Stimulated activated CD4-positive, alpha-beta T cell treated with anti-CD3 and anti-CD28 coated beads, Interleukin-15, amount 100 ng/mL, for 1 hour (primary cell): ENCODE results near the gene DHDH.
"Not testable (repeated sequence)": the region's sequence is repeated elsewhere in the genome, so short reads cannot be mapped to it uniquely, and the experiment has no call there.

Experiments
- DNase-seq, 2 donors: peaks; one replicate each; pipeline ENCODE4 v3.0.0-alpha.2; 2020; ENCODE audit warnings: low read depth in 1 of 2, low spot score in 1 of 2

DHDH gene

DNA sequence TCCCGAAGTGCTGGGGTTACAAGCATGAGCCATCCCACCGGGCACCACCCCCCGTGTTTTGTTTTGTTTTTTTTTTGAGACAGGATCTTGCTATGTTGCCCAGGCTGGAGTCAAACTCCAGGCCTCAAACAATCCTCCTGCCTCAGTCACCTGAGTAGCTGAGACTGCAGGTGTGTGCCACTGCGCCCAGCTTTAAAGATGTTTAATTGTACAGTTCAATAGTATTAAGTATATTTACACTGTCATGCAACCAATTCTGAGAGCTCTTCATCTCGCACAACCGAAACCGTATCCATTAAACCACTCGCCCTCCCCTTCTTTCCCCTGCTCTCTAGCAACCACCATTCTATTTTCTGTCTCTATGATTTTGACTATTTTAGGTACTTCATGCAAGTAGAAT is 17.7 kb upstream of the DHDH start:
- no peak for DNase-seq

DNA sequence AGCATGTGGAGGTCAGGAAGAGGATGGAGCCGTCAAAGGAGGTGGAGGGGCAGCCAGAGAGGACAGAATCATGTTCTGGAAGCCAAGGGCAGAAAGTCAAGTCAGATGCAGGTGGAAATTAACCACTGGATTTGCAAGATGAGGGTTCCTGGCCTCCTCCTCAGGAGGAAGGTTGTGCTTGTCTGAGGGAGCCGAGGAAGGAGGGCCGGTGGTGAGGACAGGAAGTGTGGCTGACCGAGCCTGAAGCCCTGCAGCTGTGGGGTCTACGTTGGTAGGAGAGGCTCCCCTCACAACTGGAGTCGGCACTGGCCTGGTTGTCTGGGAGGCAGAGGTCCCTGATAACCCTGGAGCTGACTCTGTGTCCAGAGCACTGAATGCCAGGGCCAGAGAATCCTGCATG is 15.4 kb upstream of the DHDH start:
- no peak for DNase-seq

DNA sequence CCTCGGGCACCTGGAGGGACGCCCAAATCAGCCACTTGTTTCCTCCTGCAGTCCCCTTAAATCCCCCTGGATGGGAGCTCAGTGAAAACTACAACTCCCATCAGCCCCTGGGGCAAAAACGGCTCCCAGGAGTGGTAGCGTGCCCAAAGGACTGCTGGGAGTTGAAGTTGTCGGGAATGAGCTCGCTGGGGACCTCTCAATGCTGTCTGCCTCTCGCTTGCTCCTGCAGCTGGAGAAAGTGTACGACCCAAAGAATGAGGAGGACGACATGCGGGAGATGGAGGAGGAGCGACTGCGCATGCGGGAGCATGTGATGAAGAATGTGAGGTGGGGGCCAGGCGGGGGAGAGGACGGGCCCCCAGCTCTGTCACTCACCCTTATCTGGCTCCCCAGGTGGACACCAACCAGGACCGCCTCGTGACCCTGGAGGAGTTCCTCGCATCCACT is 14.7 kb upstream of the DHDH start:
- no peak for DNase-seq

DNA sequence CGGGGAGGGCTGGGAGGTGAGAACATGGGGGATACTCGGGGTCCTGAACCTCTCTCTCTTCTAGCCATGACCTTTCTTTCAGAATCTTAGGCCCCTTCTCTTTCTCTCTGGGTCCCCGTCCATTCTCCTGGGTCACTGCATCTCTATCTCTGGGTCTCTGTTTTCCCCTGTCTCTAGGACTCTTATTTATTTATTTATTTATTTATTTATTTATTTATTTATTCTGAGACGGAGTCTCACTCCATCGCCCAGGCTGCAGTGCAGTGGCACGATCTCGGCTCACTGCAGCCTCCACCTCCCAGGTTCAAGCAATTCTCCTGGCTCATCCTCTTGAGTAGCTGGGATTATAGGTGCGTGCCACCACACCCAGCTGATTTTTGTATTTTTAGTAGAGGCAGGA is 14.2 kb upstream of the DHDH start:
- not testable (repeated sequence) for DNase-seq

DNA sequence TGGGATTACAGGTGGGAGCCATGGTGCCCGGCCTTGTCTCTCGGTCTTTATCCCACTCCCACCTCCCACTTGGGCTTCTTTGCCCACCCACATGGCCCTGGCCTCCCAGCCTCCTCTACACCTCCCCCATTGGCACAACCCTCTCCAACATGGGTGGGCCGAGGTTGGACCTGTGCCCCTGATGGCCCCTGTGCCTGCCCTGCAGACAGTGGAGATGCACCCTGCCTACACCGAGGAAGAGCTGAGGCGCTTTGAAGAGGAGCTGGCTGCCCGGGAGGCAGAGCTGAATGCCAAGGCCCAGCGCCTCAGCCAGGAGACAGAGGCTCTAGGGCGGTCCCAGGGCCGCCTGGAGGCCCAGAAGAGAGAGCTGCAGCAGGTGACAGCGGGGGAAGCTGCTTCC is 12.6 kb upstream of the DHDH start:
- no peak for DNase-seq

DNA sequence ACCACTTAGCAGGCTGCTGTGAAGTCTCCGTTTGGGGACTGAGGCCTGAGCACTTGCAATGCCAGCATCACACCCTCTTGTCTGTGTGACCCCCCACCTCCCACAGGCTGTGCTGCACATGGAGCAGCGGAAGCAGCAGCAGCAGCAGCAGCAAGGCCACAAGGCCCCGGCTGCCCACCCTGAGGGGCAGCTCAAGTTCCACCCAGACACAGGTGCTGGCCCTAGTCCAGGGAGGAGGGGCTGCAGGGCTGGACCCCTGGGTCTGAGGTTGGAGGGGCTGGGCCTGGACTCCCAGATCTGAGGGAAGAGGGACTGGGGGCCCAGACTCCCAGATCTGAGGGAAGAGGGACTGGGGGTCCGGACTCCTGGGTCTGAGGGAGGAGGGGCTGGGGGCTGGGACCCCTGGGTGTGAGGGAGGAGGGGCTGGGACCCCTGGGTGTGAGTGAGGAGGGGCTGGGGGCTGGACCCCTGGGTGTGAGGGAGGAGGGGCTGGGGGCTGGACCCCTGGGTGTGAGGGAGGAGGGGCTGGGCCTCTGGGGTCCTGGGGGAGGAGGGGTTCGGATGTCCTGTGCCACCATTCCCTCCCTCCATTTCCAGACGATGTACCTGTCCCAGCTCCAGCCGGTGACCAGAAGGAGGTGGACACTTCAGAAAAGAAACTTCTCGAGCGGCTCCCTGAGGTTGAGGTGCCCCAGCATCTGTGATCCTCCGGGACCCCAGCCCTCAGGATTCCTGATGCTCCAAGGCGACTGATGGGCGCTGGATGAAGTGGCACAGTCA is 11.6 kb upstream of the DHDH start:
- DNase-seq, result no peak

DNA sequence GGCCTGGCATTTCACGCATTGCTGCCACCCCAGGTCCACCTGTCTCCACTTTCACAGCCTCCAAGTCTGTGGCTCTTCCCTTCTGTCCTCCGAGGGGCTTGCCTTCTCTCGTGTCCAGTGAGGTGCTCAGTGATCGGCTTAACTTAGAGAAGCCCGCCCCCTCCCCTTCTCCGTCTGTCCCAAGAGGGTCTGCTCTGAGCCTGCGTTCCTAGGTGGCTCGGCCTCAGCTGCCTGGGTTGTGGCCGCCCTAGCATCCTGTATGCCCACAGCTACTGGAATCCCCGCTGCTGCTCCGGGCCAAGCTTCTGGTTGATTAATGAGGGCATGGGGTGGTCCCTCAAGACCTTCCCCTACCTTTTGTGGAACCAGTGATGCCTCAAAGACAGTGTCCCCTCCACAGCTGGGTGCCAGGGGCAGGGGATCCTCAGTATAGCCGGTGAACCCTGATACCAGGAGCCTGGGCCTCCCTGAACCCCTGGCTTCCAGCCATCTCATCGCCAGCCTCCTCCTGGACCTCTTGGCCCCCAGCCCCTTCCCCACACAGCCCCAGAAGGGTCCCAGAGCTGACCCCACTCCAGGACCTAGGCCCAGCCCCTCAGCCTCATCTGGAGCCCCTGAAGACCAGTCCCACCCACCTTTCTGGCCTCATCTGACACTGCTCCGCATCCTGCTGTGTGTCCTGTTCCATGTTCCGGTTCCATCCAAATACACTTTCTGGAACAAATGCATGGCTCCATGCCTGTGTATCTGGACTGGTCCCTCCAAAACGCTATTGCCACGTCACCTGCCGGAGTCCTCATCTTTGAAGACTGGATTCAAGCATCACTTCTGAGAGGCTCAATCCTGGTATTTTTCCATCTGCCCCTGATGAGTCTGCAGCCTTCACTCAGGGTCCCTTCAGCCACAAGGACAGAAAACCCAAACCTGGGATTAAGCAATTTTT is 10.7 kb upstream of the DHDH start:
- DNase-seq, result no peak

DNA sequence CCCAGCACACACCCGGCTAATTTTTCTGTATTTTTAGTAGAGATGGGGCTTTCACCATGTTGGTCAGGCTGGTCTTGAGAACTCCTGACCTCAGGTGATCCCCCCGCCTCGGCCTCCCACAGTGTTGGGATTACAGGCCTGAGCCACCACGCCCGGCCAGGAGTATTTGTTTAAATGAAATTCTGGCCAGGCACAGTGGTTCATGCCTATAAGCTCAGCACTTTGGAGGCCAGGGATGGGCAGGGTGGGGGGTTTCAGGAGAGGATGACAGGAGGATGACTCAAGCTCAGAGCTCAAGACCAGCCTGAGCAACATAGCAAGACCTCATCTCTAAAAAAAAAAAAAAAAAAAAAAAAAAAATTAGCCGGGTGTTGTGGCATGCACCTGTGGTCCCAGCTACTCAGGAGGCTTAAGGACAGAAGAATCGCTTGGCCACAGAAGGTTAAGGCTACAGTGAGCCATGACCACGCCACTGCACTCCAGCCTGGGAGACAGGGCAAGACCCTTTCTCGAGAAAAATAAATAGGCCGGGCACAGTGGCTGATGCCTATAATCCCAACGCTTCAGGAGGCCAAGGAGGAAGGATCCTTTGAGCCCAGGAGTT is 8.2 kb upstream of the DHDH start:
- no peak for DNase-seq

DNA sequence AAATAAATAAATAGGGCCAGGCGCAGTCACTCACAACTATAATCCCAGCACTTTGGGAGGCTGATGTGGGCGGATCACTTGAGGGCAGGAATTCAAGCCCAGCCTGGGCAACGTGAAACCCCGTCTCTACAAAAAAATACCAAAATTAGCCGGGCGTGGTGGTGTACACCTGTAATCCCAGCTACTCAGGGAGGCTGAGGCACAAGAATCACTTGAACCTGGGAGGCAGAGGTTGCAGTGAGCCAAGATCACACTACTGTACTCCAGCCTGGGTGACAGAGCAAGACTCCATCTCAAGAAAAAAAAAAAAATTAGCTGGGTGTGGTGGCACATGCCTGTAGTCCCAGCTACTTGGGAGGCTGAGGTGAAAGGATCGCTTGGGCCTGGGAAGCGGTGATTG is 7.6 kb upstream of the DHDH start:
- not testable (repeated sequence) for DNase-seq

DNA sequence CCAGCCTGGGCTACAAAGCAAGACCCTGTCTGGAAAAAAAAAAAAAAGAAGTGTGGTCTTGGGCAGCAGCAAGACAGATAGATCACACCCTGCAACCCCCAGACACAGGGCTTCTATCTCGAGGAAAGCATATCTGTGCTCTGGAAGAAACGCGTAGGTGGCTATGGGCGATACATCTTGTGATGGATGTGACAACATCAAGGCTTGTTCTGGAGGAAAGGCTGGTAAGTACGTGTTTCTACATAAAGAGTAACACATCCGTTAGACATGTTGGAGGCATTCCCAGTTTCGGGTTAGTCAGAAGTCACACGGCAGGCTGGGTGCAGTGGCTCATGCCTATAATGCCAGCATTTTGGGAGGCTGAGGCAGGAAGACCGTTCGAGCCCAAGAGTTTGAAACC is 6.6 kb upstream of the DHDH start:
- DNase-seq, result no peak

DNA sequence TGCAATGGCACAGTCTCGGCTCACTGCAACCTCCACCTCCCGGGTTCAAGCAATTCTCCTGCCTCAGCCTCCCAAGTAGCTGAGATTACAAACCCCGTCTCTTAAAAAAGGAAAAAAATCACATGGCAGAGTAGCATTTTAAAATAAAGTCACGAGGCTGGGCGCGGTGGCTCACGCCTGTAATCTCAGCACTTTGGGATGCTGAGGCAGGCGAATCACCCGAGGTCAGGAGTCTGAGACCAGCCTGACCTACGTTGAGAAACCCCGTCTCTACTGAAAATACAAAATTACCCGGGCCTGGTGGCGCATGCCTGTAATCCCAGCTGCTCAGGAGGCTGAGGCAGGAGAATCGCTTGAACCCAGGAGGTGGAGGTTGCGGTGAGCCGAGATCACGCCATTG is 5.8 kb upstream of the DHDH start:
- DNase-seq, result not testable (repeated sequence)

DNA sequence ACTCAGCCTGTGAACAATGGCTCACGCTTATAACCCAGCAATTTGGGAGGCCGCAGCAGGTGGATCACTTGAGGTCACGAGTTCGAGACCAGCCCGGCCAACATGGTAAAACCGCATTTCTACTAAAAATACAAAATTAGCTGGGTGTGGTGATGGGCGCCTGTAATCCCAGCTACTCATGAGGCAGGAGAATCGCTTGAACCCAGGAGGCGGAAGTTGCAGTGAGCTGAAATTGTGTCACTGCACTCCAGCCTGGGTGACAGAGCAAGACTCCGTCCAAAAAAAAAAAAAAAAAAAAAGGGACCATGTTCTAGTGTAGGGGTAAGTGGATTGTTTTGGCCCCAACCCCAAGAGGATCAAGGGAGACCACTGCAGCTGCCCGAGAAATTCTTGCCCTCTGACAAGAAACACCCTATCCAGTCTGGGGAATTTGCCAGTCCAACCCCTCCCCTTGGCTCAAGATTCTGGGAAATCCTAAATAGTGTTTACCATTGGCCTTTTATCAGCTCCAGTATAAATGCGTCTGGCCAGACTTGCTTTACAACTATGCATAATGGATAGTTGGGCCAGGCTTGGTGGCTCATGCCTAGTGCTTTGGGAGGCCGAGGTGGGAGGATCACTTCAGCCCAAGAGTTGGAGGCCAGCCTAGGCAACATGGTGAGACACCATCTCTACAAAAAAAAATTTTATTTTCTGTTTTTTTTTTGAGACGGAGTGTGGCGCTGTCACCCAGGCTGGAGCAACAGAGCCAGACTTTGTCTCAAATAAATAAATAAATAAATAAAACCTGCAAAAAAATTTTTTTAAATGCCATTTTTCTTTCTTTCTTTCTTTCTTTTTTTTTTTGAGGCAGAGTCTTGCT is 5.1 kb upstream of the DHDH start:
- no peak for DNase-seq

DNA sequence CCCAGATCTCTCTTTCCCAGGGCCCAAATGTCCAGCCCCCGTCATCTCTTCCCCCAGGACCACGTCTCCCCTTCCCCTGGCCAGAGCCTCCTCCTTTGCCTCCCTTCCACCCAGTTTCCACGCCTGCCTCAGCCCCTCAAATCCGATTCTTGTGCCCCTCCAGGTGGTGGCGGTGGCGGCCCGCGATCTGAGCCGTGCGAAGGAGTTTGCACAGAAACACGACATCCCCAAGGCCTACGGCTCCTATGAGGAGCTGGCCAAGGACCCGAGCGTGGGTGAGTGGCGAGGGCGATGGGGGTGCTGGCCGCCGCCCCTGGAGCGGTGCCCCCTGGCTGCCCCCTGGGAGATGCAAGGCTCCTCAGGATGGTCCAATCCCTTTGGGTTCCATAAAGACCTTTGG is 1.3 kb downstream of the DHDH start:
- DNase-seq, result no peak

DNA sequence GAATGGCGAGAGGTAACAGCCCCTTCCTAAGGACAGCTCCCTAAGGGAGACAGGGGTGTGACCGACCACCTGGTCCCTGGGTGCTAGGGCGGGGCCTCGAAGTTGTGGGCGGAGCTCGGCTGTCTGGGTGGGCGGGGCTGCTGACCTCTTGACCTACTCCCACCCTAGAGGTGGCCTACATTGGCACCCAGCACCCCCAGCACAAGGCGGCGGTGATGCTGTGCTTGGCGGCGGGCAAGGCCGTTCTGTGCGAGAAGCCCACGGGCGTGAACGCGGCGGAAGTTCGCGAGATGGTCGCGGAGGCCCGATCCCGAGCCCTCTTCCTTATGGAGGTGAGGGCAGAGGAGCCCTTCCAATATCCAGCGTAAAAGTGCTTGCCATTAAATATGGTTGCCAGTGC is 2.4 kb downstream of the DHDH start:
- no peak for DNase-seq

DNA sequence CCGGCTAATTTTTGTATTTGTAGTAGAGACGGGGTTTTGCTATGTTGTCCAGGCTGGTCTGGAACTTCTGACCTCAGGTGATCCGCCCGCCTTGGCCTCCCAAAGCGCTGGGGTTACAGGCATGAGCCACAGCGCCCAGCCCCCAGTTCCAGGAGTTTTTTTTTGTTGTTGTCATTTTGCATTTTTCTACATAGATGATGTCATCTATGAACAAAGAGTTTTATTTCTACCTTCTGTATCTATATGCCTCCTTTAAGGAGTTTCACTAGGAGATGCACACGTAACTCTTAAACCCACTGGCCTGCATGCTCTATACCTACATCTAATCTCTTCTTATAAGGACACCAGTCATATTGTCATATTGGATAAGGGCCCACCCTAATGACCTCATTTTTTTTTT is 4.8 kb downstream of the DHDH start:
- DNase-seq, result no peak

DNA sequence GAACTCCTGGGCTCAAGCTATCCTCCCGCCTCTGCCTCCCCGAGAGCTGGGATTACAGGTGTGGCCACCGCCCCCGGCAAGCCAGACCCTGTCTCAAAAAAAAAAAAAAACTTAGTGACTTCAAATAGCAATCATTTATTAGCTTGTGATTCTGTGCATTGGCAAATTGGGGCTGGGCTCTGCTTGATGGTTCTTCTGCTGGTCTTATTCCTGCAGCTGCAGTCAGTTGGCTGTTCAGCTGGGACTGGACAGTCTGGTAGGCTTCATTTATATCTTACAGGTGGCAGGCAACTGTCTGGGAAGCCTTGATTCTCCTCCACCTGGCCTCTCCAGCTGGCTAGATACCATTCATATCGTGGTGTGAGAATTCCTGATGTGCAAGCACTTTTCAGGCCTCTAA is 7.4 kb downstream of the DHDH start:
- DNase-seq, result no peak

DNA sequence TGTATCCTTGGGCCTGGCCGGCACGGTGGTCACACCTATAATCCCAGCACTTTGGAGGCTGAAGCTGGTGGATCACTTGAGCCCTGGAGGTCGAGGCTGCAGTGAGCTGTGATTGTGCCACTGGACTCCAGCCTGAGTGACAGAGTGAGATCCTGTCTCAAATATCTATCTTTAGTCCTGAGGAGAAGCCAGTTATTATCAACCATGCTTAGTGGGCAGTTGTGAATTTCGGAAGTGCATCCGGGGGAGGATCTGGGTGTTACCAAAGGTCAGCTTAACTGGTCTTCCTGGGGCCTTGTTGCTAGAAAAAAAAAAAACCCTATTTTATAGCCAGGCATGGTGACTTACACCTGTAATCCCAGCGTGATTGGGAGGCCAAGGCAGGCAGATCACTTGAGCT is 9.6 kb downstream of the DHDH start:
- no peak for DNase-seq

DNA sequence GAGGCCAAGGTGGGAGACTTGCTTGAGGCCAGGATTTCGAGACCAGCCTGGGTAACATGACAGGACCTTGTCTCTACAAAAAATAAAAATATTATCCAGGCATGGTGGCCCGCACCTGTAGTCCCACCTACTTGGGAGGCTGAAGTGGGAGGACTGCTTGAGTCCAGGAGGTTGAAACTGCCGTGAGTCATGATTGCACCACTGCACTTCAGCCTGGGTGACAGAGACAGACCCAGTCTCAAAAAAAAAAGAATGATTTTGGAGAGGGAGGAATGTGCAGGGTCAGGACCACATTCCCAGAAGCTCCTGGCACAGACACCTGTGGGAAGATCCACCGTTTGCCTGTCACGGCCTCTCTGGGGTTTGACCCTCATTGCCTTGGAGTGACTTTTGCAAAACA is 11.9 kb downstream of the DHDH start:
- no peak for DNase-seq

DNA sequence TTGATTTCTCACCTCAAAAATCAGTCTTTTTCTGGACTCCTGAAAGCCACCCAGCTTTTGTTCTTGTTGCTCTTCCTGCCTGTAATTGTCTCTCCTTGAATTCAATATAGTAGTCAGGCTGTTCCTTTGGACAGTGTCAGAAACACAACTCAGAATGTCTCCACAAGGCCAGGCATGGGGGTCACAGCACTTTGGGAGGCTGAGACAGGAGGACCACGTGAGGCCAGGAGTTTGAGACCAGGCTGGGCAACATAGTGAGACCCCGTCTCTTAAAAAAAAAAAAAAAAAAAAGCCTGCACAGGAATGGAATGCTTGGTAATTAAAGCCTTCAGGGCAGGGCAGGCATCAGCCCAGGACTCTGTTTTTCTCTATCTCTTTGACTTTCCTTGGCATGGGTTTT is 12.3 kb downstream of the DHDH start:
- no peak for DNase-seq

DNA sequence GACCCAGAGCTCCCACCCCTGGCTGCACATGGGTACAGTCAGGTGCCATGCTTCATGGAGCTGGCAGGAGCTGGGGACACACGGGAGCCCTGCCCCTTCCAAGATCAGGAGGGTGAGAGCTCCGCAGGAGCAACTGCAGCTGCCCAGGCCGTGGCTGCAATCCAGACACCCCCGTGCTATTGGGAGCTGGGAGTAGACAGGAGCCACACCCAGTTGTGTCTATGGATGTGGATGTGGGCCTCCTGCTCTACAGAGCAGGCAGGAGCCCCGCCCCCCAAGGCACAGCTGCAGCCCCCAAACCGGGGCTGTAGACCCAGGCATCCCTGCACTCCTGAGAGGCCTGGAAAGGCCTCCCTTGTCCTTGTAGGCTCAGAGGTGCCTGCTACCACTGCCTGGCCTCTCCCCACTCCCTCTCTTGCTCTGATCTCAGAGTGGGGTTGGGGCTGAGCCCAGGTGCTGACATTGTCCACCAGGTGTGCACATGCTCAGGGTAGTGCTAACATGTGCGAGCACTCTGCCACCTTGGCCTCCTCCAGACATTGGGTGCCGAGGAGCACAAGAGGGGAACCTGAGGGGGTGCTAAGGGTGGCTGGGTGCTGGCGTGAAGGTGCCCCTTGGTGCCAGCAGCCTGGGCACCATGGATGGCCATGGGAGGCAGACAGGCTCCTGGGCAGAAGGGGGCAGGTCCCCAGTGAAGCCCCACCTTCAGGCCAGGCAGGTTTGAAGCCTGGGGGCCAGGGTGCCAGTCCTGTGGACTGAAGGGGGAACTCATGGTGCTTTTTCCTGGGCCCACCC is 13.2 kb downstream of the DHDH start:
- no peak for DNase-seq
